Measurements from ENCODE around the gene CHRD.

CHRD gene

GRCh38 chr3:184360929-184361531, 18.8 kb upstream of the CHRD start:
- no peak for DNase-seq (ENCODE audit: low read depth in 2 of 2)

DNA sequence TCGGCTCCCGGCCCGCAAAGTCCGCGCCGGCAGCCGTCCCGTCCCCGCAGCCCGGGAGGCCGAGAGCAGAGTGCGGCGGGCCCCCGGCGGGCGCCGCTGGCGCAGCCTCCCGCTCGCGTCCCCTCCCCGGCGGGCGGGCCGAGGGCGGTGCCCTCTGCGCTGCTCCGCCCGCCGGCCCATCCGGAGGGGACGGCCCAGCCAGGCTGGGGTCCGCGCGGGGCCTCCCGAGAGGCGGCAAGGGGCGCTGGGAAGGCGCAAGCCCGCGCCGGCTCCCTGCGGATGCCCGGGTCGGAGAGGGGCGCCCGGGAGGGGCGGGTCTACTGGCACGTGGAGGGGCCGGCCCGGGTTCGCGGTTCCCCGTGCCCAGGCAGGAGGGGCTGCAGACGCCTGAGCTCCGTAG, 18.3 kb upstream of the CHRD start, which contains the start of the genes CLCN2 and POLR2H:
Gene CLCN2, minus strand, starts transcription at position 74 of the 400 bp plus-strand sequence. CDS start 126 bp downstream, outside the sequence.
Gene POLR2H, plus strand, starts transcription at position 179 of the 400 bp plus-strand sequence. CDS start 1,783 bp downstream, outside the sequence.
- peak; percentile 34 for DNase-seq (ENCODE audit: low read depth in 2 of 2)

DNA sequence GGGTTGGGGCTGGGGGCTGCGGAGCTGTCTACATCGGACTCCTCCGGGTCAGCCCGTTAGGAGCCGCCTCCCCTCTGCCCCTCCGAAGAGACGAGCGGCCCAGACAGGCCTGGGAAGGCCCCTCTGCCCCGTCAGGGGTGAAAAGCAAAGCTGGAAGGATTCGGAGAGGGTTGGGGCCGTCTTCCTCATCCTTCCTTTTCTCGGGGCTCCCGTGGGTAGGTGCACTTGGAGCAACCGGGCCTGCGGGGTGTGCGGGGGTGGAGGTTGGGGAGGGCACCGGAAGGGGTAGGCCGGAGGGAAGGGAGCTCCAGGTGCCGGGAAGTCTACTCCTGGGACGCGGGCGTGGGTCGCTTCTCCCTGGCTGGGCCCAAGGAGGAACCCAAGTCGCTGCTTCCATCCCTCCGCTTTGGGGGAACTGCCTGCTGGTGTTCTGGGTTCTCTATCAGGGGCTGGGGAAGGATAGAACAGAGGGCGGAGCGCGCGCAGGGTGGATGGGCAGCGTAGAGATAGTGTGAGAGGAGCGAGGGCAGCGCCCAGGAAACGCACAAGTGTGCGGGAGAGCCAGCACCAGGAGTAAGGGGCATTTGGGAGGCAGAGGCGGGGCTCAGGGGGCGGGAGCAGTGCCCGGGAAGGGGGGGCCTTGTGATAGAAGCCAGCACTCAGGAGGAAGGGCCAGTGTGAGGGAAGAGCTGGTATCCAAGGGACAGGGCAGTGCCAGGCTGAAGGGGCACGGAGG, 17.8 kb upstream of the CHRD start:
- DNase-seq (ENCODE audit: low read depth in 2 of 2), result peak; percentile 40 to 55

- peak; percentile 91 to 93 for DNase-seq (ENCODE audit: low read depth in 2 of 2)
Observed at GRCh38 chr3:184362668-184363546, 16.9 kb upstream of the CHRD start.

- no peak for DNase-seq (ENCODE audit: low read depth in 2 of 2)
Observed at GRCh38 chr3:184366619-184367289, 13.1 kb upstream of the CHRD start.

DNA sequence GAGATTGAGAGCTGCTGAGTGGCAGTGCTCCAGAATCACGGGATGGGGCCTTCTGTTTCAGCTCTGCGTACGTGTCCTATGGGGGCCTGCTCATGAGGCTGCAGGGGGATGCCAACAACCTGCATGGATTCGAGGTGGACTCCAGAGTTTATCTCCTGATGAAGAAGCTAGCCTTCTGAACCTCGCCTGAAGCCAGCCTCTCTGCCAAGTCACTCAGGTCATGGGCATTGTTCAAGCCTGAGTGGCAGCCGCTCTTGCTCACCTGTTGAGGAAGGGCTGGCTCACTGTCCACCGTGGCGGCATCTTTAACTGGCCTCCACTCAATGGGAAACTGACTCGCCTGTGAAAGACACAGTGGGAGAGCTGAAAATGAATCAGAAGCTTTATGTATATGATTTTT, 11.7 kb upstream of the CHRD start:
- DNase-seq (ENCODE audit: low read depth in 2 of 2), result no peak

- no peak for DNase-seq (ENCODE audit: low read depth in 2 of 2)
Observed at GRCh38 chr3:184368586-184369183, 11.2 kb upstream of the CHRD start.

- DNase-seq (ENCODE audit: low read depth in 2 of 2), result peak; percentile 35 to 51
Observed at GRCh38 chr3:184371570-184372018, 8.3 kb upstream of the CHRD start.

GRCh38 chr3:184372296-184372821, 7.5 kb upstream of the CHRD start:
- DNase-seq (ENCODE audit: low read depth in 2 of 2), result no peak

GRCh38 chr3:184372911-184373310, 6.9 kb upstream of the CHRD start:
- no peak for DNase-seq (ENCODE audit: low read depth in 2 of 2)

GRCh38 chr3:184373422-184373821, 6.4 kb upstream of the CHRD start:
- DNase-seq (ENCODE audit: low read depth in 2 of 2), result no peak

DNA sequence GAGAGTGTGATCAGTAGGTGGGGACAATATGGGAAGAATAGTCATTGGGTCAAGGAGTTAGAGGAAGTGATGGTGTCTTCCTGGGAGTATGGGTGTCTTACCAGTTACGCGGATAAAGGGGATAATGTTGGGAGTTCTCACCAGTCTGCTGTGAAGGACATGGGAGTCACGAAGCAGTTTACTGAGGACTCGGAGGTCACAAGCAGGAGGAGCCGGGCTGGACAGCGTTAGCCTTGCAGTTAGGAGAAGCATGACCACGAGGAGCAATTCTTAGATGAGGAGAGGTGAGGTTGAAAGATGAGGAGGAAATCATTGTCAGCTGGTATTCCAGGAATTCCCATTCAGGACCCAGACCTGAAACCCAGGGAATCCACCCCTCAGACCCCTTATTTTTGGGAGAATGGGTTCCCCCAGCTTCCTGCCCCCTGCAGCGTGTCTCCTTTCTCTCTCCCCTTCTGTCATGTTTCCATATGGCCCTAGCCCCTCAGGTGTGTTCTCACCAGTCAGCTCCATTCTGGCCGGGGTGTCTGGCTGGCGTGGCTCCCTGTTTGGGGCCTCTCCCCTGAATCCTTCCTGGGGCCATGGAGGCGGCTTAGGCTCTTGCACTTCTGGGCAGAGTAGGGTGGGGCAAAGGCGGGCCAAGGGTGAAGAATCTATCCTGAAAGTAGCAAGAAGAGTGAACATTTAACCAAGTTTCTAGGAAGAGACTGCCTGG, 4.0 kb upstream of the CHRD start:
- DNase-seq (ENCODE audit: low read depth in 2 of 2), result no peak

DNA sequence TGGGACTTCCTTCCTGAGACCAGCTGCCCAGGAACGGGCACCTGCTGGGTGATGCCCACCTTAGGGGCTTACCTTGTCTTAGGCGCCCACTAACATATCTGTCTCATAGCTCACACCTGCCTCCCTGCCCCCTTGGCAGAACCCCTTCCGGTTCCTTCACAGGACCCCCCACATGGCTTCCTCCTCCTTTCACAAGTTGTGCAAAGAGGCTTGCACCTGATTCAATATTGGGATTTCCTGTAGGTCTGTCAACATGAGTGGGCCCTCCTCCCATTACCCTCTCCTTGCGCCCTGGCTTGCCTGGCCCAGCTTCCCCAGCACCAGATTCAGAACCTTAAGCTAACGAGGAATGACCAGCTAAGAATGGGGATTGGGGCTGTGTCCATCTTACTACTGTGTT, 2.5 kb upstream of the CHRD start:
- DNase-seq (ENCODE audit: low read depth in 2 of 2), result no peak

- DNase-seq (ENCODE audit: low read depth in 2 of 2), result no peak
Observed at GRCh38 chr3:184377882-184378445, 1.9 kb upstream of the CHRD start, which contains the start of gene THPO. Gene THPO, minus strand, starts transcription at chr3:184378207. Its CDS starts 1,948 bp downstream, at chr3:184376259.

GRCh38 chr3:184378651-184379357, 1.1 kb upstream of the CHRD start:
- DNase-seq (ENCODE audit: low read depth in 2 of 2), result no peak

GRCh38 chr3:184380185-184380626, 352 bp downstream of the CHRD start:
- DNase-seq (ENCODE audit: low read depth in 2 of 2), result no peak

DNA sequence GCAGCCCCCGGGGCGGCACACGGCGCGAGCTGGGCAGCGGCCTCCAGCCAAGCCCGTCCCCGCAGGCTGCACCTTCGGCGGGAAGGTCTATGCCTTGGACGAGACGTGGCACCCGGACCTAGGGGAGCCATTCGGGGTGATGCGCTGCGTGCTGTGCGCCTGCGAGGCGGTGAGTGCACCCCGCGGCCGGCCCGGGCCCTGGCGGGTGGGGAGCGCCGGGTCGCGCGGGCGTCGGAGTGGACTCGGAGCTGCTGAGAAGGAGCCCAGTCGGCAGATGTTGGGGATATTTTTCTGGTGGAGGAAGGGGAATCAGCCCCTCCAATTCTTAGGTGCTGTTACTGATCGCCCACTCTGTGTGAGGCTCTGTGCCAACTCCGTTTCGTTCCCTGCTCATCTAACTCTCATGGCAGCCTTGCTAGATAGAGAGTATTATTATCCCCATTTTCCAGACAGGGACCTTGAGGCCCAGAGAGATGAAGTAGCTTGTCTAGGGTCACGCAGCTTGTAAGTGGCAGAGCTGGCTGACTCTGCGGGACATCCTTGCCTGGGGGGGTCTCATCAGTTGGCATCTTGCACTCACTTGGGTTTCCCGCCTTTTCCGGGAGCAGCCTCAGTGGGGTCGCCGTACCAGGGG, 890 bp downstream of the CHRD start:
- no peak for DNase-seq (ENCODE audit: low read depth in 2 of 2)

All from stimulated activated CD4-positive, alpha-beta T cell treated with anti-CD3 and anti-CD28 coated beads, Interleukin-4, amount 100 ng/mL, for 48 hours (primary cell).